Right lobe of liver (tissue), 6 donors: Measurements from ENCODE around the gene PLA2G4A. TPM values are rescaled to one million over a fixed set of nuclear protein-coding genes. Genes with fewer than 3 reads are reported as not detected.

Experiments used
- ATAC-seq, 4 donors: fragments of 200-7000 bp; cut with Tn5 transposase; one replicate each; pipeline ENCODE4 v1.9.1; 2020; ENCODE audit warnings: mild to moderate bottlenecking in 4 of 4, moderate library complexity in 4 of 4
- DNase-seq, 3 donors: peaks; one replicate each; pipeline ENCODE4 v3.0.0-alpha.2; 2020
- H3K27ac ChIP-seq, 3 donors: fragments of 200-600 bp; one replicate each; pipeline ENCODE4 v1.8.0; 2022
- H3K27me3 ChIP-seq, 2 donors: fragments of 200-600 bp; one replicate each; pipeline ENCODE4 v1.8.0; 2022
- H3K36me3 ChIP-seq, 4 donors: fragments of 200-600 bp; sonication (generic) in 1 of 4; one replicate each; pipeline versions ENCODE4 v1.5.1 to v1.8.0; 2017 to 2022; ENCODE audit warnings: control low read depth in 1 of 4
- H3K4me1 ChIP-seq, 4 donors: fragments of 200-600 bp; sonication (generic) in 1 of 4; one replicate each; pipeline versions ENCODE4 v1.5.1 to v1.8.0; 2017 to 2022; ENCODE audit warnings: control low read depth in 1 of 4
- H3K4me3 ChIP-seq, 3 donors: fragments of 200-600 bp; one replicate each; pipeline ENCODE4 v1.8.0; 2022
- H3K9me3 ChIP-seq, 4 donors: fragments of 200-600 bp; sonication (generic) in 1 of 4; one replicate each; pipeline versions ENCODE4 v1.5.1 to v1.8.0; 2017 to 2022; ENCODE audit warnings: control low read depth in 1 of 4
- POLR2A ChIP-seq: fragments of 450-650 bp; IDR thresholded peaks from one replicate; pipeline ENCODE4 v1.6.1; 2017; ENCODE audit warnings: antibody characterized with exemption, mild to moderate bottlenecking
- WGBS: methylation state at CpG from one replicate; pipeline ENCODE4 v1.1.6; 2018; ENCODE audit warnings: low coverage, low lambda C conversion rate; ENCODE audit not compliant: insufficient coverage; ENCODE audit errors: missing lambda C conversion rate; 5-methylcytosine and 5-hydroxymethylcytosine counted together
- intact Hi-C, 2 donors: fragments of 100-400 bp; cut with DNase I; formaldehyde crosslinking; loops; one replicate each; pipeline versions ENCODE4 v1.11.2 to v1.14.1; 2022
- total RNA-seq, 6 experiments: library from RNA; depleted of rRNA in 2 of 6; stranded (reverse); fragments of >200 nt in 2 of 6; fragmentation: NEBNext Ultra II Directional in 3 of 6; extraction: Animal tissue kit (Norgen Biotek cat#: 25700) in 3 of 6; gene quantifications; one replicate each; pipeline versions ENCODE4 v1.1.0 to v1.2.4, GENCODE V29; 2016 to 2023
- TF ChIP-seq, protein P1 (sequence below), 4 donors: fragments of 200-600 bp in 3 of 4; fragments of 450-650 bp in 1 of 4; IDR thresholded peaks; one replicate each; pipeline versions ENCODE4 v1.5.1 to v1.8.0; 2016 to 2022; ENCODE audit warnings: antibody characterized with exemption in 4 of 4, mild to moderate bottlenecking in 2 of 4
- donor health status: DM: no; HTN: yes; CAD: no.
- donor health status: DM: no; HTN: no; CAD: no.
- donor health status: DM: no; HTN: no; CAD: no.
- donor health status: DM: no; HTN: yes; CAD: no.
- donor health status: DM: no; HTN: yes; CAD: no.

The PLA2G4A gene
- total RNA-seq, 6 experiments from 2014 or later = 0.12 to 1.7 (median 0.98) TPM

DNA sequence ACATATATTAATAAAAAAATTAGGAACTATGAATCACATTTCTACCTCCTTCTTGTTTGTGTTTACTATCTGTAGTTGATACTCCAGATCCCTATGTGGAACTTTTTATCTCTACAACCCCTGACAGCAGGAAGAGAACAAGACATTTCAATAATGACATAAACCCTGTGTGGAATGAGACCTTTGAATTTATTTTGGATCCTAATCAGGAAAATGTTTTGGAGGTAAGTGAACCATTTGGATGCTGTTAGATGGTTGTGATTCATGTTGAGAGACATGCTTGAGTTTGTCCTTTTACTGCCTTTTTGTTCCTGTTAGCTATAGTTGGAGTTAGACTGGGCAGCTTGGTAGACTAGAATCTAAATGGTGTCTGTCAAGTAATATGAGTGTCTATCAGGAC, 64.2 kb downstream of the PLA2G4A start:
- H3K36me3 ChIP-seq = no peaks in the 10 kb centered on the region
- intact Hi-C loops = no loop called here
- H3K4me1 ChIP-seq = peaks cover 0 to 2% (median 0%) of the 10 kb centered on the region in 4 donors
- no peak overlapping the region for H3K4me3 ChIP-seq
- no peak overlapping the region for H3K27ac ChIP-seq
- no peak for ATAC-seq
- no peak for TF ChIP-seq POLR2A
- TF ChIP-seq, protein P1, sequence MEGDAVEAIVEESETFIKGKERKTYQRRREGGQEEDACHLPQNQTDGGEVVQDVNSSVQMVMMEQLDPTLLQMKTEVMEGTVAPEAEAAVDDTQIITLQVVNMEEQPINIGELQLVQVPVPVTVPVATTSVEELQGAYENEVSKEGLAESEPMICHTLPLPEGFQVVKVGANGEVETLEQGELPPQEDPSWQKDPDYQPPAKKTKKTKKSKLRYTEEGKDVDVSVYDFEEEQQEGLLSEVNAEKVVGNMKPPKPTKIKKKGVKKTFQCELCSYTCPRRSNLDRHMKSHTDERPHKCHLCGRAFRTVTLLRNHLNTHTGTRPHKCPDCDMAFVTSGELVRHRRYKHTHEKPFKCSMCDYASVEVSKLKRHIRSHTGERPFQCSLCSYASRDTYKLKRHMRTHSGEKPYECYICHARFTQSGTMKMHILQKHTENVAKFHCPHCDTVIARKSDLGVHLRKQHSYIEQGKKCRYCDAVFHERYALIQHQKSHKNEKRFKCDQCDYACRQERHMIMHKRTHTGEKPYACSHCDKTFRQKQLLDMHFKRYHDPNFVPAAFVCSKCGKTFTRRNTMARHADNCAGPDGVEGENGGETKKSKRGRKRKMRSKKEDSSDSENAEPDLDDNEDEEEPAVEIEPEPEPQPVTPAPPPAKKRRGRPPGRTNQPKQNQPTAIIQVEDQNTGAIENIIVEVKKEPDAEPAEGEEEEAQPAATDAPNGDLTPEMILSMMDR (IDR thresholded peaks at IDR 0.05) = no peak
- H3K9me3 ChIP-seq = no peaks in the 10 kb centered on the region
- DNase-seq = no peak
- H3K27me3 ChIP-seq = no peaks in the 10 kb centered on the region

GRCh38 chr1:186894415-186894814, 65.7 kb downstream of the PLA2G4A start:
- no peak overlapping the region for H3K4me3 ChIP-seq
- DNase-seq = no peak
- no peak for TF ChIP-seq POLR2A
- TF ChIP-seq, protein P1 (IDR thresholded peaks at IDR 0.05) = no peak
- H3K27ac ChIP-seq = no peak overlapping the region
- peaks cover 0 to 2% (median 0%) of the 10 kb centered on the region in 4 donors for H3K4me1 ChIP-seq
- no peak for ATAC-seq
- intact Hi-C loops = no loop called here
- H3K9me3 ChIP-seq = no peaks in the 10 kb centered on the region
- H3K36me3 ChIP-seq = no peaks in the 10 kb centered on the region
- no peaks in the 10 kb centered on the region for H3K27me3 ChIP-seq

- Histone ChIP-seq H3K27me3 (no peaks in the 10 kb centered on the region), H3K9me3 (no peaks in the 10 kb centered on the region), H3K36me3 (no peaks in the 10 kb centered on the region), H3K4me3 (no peak overlapping the region), H3K4me1 (peaks cover 0 to 2% (median 0%) of the 10 kb centered on the region in 4 donors), H3K27ac (no peak overlapping the region)
- 43% methylated on average over 1 of the region's 1 CpG for WGBS
- TF ChIP-seq, protein P1 (IDR thresholded peaks at IDR 0.05) = no peak
- TF ChIP-seq POLR2A = no peak
- no peak for DNase-seq
- no peak for ATAC-seq
- intact Hi-C loops = no loop called here
Observed at GRCh38 chr1:186896211-186896610, 67.5 kb downstream of the PLA2G4A start.

- Histone ChIP-seq H3K27ac (no peak overlapping the region), H3K27me3 (no peaks in the 10 kb centered on the region), H3K36me3 (no peaks in the 10 kb centered on the region), H3K4me1 (peaks cover 0 to 2% (median 0%) of the 10 kb centered on the region in 4 donors), H3K4me3 (no peak overlapping the region), H3K9me3 (no peaks in the 10 kb centered on the region)
- intact Hi-C loops = no loop called here
- no peak for DNase-seq
- TF ChIP-seq, protein P1 (IDR thresholded peaks at IDR 0.05) = no peak
- ATAC-seq = no peak
- WGBS = 40% methylated on average over 3 of the region's 3 CpGs
Observed at GRCh38 chr1:186897008-186897407, 68.3 kb downstream of the PLA2G4A start.

DNA sequence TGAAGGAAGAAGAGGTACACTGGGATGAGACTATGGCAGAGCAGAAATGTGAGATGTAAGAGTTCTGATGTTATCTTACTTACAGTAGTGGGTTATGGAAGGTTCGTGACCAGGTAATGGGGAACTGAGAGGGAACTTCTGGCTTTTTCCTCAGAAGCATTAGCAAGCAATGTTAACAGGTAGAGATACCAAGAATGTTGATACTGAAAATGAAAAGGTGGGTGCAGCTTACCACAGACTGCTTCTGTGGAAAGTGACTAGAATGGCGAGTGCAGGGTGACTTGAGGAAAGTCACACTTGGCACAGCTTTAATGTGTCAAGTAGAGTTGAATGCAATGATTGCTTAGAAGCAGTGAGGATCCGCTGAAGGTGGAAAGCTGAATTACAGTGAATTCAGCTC, 70.8 kb downstream of the PLA2G4A start:
- WGBS = 51% methylated on average over 3 of the region's 3 CpGs
- Histone ChIP-seq H3K9me3 (no peaks in the 10 kb centered on the region), H3K36me3 (no peaks in the 10 kb centered on the region), H3K4me3 (no peak overlapping the region), H3K27me3 (no peaks in the 10 kb centered on the region), H3K27ac (no peak overlapping the region), H3K4me1 (peaks cover 0 to 2% (median 0%) of the 10 kb centered on the region in 4 donors)
- no peak for DNase-seq
- TF ChIP-seq, protein P1 (IDR thresholded peaks at IDR 0.05) = no peak
- TF ChIP-seq POLR2A = no peak
- ATAC-seq = no peak
- intact Hi-C loops = no loop called here
